ENCODE data around the gene CWC22.
"Not testable (repeated sequence)": the region's sequence is repeated elsewhere in the genome, so short reads cannot be mapped to it uniquely, and the experiment has no call there.

The CWC22 gene

DNA sequence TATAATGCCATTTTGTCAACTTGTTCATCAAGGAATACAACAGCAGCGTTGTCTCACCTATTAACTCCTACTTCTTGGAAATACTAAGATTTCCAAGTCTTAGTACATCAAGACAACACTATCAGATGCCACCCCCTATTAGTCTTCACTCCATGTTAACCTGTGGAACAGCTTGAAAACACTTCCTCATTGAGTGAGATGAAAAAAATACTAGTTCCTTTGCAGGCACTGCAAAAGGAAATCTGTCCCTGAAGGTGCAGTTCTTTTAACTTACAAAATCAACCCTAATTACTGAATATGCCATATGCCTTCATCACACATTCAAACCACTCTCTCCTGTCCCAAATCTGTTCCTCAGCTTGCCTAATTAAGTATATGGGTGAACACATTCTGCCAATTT is 4.0 kb downstream of the CWC22 start:
- no peak for DNase-seq (ENCODE audit: low read depth)

GRCh38 chr2:180002198-180002770 is 4.8 kb downstream of the CWC22 start:
- no peak for DNase-seq (ENCODE audit: low read depth)

GRCh38 chr2:180001726-180002125 is 5.4 kb downstream of the CWC22 start:
- no peak for DNase-seq (ENCODE audit: low read depth)

GRCh38 chr2:180000434-180000833 is 6.7 kb downstream of the CWC22 start:
- no peak for DNase-seq (ENCODE audit: low read depth)

DNA sequence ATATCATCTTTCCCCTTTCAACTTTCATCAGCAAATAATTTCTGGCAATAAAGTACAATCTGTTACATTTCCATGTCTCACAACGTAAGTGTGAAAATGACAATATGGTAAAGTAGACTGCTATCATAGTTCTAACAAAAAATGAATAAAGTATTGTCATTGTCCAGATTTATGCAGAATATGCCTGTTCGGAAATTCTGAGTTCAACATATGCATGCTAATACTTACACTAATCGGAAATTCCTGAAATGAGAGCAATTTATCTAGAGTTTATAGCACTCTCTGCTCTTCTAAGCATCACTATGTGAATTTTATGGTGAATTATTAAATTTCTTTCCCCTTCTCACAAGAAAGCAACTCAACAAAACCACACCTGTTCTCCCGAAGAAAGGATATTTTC is 8.1 kb downstream of the CWC22 start:
- no peak for DNase-seq (ENCODE audit: low read depth)

DNA sequence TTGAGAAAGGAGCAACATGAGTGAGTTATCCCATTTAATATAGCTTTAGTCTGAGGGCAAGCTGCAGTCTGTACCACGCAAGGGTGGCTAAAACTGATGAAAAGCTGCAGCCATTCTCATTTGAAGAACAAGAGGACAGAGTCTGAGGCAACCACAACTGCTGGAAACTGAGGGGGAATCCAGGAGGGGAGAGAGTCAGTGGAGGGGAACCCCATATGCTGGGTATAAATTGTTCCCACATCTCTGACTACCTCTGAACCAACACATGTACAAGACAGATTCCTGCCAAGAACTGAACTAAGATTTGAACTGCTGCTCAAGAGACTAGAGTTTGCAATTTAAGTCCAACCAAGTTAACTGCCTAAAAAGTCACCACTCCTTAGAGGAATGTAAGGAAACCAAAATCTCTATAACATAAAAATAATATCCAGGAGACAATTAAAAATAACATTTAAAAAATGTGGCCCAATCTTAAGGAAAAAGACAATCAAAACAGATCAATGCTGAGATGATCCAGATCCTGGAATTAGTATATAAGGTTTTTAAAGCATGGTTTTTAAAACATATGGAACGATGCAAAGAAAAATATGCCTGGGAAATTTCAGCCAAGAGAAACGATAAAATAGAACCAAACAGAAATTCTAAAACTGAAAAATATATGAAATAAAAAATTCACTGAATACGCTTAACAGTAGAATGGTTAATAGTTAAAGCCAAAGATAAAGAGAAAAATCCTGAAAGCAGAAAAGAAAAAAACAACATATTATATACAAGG is 11.2 kb downstream of the CWC22 start:
- no peak for DNase-seq (ENCODE audit: low read depth)

DNA sequence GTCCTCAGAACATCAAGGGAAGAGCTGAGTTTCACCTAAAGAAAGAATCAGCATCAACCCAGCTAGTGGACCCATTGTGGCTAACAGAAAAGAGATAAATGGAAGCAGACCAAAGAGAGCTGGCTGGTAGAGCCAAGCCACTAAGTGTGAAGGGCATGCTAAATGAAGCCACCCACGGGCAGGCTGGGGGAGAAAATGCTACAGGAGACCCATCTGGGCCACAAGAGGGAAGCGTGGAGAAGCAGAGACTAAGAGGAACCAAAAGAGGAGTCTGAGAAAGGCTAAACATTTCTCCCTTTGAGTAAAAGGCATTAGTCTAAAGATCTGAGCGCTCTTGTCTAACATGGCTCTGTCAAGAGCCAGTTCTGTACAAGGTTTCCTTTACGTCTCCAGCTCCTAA is 15.8 kb downstream of the CWC22 start:
- no peak for DNase-seq (ENCODE audit: low read depth)

GRCh38 chr2:179990676-179991317 is 16.3 kb downstream of the CWC22 start:
- DNase-seq (ENCODE audit: low read depth): no peak

DNA sequence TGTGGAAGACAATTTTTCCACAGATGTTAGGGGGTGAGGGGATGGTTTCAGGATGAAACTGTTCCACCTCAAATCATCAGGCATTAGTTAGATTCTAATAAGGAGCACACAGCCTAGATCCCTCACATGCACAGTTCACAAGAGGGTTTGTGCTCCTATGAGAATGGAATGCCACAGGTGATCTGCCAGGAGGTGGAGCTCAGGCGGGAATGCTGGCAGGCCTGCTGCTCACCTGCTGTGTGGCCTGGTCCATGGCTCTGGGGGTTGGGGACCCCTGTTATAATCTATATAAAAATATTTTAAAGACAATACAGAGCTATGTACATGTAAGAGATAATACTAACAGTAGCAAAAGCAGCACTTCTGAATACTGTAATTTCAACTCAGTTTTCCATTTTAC is 19.2 kb downstream of the CWC22 start:
- no peak for DNase-seq (ENCODE audit: low read depth)

DNA sequence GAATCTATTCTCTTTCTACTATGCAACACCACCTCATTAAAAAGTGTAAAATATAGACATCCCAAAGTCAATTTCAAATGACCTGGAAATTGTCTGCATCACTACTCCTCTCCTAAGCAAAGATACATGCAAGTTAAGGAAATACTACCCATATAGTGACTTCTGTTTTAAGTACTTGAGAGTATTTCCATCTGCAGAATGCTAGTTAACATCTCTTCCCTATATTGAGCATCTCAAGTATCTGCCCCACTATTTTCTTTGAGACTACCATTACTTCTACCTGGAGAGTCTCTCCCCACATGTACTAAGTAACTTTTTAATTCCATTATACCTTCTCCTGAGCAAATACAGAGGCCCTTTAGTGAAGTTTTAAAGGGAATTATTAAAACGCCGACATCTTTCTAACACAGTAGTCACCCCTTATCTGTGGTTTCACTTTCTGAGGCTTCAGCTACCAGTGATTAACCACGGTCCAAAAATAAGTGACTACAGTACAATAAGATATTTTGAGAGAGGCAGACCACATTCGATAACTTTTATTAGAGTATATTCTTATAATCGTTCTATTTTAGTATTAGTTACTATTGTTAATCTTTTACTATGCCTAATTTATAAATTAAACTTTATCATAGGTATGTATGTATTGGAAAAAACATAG is 21.8 kb downstream of the CWC22 start:
- no peak for DNase-seq (ENCODE audit: low read depth)

- DNase-seq (ENCODE audit: low read depth): no peak
Observed at GRCh38 chr2:179983250-179983932, 23.7 kb downstream of the CWC22 start.

DNA sequence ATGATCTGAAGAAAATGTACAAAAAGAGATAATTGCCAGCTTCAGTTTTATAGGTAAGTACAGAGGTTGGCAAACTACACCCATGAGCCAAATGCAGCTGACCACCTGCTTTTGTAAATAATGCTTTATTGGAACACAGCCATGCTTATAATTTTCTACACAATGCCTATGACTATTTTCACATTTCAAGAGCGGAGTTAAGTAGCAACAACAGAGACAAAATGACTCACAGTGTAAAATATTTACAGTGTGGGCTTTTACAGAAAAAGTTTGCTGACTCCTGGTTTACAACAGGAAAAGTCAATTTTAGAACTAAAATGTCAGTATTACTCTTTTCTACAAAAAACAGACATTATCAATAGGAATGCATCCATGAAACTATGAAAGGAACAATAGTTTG is 26.0 kb downstream of the CWC22 start:
- DNase-seq (ENCODE audit: low read depth): no peak

DNA sequence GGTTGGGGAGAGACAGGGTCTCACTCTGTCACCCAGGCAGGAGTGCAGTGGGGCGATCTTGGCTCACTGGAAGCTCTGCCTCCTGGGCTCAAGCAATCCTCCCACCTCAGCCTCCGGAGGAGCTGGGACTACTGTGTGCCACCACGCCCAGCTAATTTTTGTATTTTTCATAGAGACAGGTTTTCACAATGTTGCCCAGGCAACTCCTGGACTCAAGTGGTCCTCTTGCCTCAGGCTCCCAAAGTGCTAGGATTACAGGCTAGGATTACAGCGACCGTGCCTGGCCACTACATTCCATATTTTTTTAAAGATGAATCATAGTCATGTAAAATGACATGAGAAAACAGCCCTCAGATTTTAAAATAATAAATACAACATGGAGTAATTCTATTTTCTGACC is 32.3 kb downstream of the CWC22 start:
- no peak for DNase-seq (ENCODE audit: low read depth)

GRCh38 chr2:179966778-179967394 is 40.2 kb downstream of the CWC22 start:
- no peak for DNase-seq (ENCODE audit: low read depth)

DNA sequence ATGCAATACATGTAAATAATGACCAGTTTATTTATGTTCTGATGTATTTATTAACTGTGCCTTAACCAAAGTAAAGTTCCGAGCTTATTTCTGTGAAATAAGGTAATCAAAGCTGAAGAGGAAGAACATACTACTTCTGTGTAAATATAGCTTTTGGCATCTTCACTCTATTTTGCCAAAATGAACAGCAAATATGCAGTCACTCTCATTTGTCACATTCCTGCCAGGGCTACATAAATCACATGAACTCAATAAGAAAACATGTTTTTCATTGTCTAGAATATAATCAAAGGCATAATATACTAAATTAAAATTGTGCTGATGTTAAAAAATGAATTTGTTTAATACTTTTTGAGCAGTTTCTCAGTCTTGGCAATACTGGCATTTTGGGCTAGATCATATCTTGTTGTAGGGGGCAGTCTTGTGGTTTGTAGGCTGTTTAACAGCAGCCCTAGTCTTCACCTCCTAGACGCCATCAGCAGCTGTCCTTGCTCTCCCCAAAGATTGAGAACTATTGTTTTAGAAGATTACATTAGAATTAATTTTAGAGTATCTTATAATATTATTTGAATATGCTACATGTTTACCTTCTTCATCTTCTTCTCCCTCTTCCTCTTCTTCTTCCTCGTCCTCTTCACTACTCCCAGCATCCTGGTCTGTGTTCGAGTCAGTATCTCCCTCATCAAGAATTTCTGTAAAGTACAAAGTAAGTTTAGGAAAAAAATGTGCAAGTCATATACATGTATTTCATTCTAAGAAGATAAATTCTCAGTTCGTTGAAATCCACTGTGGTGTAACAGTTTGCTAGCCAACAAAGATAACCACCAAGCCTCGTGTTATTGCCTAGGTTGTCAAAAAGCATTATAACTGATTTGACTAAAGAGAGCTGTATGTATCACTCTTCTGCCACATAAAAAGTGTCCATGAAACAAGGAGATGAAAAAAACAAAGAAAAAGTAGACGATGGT is 41.5 kb downstream of the CWC22 start:
- no peak for DNase-seq (ENCODE audit: low read depth)

GRCh38 chr2:179963626-179964025 is 43.5 kb downstream of the CWC22 start:
- DNase-seq (ENCODE audit: low read depth): no peak

DNA sequence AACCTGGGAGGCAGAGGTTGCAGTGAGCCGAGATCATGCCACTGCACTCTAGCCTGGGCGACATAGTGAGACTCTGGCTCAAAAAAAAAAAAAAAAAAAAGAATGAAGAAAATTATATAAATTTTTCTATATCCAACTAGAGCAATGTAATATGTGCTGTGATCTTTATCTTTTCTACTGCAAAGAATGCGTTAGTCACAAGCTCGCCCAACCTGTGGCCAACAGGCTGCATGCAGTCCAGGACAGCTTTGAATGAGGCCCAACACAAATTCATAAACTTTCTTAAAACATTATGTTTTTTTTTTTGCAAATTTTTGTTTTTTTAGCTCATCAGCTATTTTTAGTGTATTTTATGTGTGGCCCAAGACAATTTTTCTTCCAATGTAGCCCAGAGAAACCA is 48.8 kb downstream of the CWC22 start:
- not testable (repeated sequence) for DNase-seq (ENCODE audit: low read depth)

- DNase-seq (ENCODE audit: low read depth): no peak
Observed at GRCh38 chr2:179954026-179954425, 53.1 kb downstream of the CWC22 start.

- no peak for DNase-seq (ENCODE audit: low read depth)
Observed at GRCh38 chr2:179953359-179953758, 53.7 kb downstream of the CWC22 start.

GRCh38 chr2:179952658-179953057 is 54.4 kb downstream of the CWC22 start:
- DNase-seq (ENCODE audit: low read depth): no peak

- DNase-seq (ENCODE audit: low read depth): no peak
Observed at GRCh38 chr2:179951680-179952079, 55.4 kb downstream of the CWC22 start.

All from T-helper 22 cell (primary cell).